PC-3 (cell line): Measurements from ENCODE around the gene ARIH2.

Source experiments
- CTCF ChIP-seq: fragments of 300-600 bp; sonication (generic); conservative IDR thresholded peaks from 2 replicates; pipeline ENCODE4 v1.5.1; 2017; ENCODE audit warnings: antibody characterized with exemption, low read depth, mild to moderate bottlenecking, low read length
- EZH2 ChIP-seq: fragments of 300-600 bp; sonication (generic); IDR thresholded peaks from one replicate; pipeline ENCODE4 v1.6.1; 2017; ENCODE audit warnings: antibody characterized with exemption, mild to moderate bottlenecking, low read length; ENCODE audit not compliant: unreplicated experiment

- TF ChIP-seq CTCF, result no peak
- no peak for TF ChIP-seq EZH2
Measured at GRCh38 chr3:49029563-49029884, 110.9 kb downstream of the ARIH2 start.
